ENCODE results near the gene ZDHHC1. TPM values are rescaled to one million over a fixed set of nuclear protein-coding genes. Genes with fewer than 3 reads are reported as not detected.

ZDHHC1 gene
- total and polyA plus RNA-seq, 2 of the 13 experiments (the other 11 are each of a cell fraction or from before 2014, with no cell fraction given), result 0.51 to 1.1 TPM

GRCh38 chr16:67430977-67431774 is 14.9 kb upstream of the ZDHHC1 start, which contains the start of gene HSD11B2 (continued):
- TF ChIP-seq, protein P1, sequence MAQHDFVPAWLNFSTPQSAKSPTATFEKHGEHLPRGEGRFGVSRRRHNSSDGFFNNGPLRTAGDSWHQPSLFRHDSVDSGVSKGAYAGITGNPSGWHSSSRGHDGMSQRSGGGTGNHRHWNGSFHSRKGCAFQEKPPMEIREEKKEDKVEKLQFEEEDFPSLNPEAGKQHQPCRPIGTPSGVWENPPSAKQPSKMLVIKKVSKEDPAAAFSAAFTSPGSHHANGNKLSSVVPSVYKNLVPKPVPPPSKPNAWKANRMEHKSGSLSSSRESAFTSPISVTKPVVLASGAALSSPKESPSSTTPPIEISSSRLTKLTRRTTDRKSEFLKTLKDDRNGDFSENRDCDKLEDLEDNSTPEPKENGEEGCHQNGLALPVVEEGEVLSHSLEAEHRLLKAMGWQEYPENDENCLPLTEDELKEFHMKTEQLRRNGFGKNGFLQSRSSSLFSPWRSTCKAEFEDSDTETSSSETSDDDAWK (CRISPR knock-in tag; IDR thresholded peaks at IDR 0.05), result no peak
- TF ChIP-seq, protein P2, sequence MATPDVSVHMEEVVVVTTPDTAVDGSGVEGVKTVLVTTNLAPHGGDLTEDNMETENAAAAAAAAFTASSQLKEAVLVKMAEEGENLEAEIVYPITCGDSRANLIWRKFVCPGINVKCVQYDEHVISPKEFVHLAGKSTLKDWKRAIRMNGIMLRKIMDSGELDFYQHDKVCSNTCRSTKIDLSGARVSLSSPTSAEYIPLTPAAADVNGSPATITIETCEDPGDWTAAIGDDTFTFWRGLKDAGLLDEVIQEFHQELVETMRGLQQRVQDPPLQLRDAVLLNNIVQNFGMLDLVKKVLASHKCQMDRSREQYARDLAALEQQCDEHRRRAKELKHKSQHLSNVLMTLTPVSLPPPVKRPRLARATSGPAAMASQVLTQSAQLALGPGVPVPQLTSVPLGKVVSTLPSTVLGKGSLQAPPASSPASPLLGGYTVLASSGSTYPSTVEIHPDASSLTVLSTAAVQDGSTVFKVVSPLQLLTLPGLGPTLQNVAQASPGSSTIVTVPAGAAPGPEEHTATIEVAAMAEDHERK (CRISPR knock-in tag; IDR thresholded peaks at IDR 0.05; ENCODE audit: low read depth), result no peak
- TF ChIP-seq SMARCC2 (IDR thresholded peaks at IDR 0.05) (no peak), KLF15 (CRISPR knock-in tag; IDR thresholded peaks at IDR 0.05; ENCODE audit: borderline replicate concordance) (no peak), SPEN (CRISPR knock-in tag; IDR thresholded peaks at IDR 0.05; ENCODE audit: low read depth) (no peak), ZNF230 (CRISPR knock-in tag; IDR thresholded peaks at IDR 0.05) (0 out of 2 replicates have a peak, but pooled peaks have one; percentile 22), RERE (CRISPR knock-in tag; IDR thresholded peaks at IDR 0.05; ENCODE audit: low read depth) (no peak), NR2F6 (IDR thresholded peaks at IDR 0.05) (no peak), NR2F6 (CRISPR knock-in tag; IDR thresholded peaks at IDR 0.05) (no peak), ZNF678 (CRISPR knock-in tag; IDR thresholded peaks at IDR 0.05) (no peak), KDM6A (CRISPR knock-in tag; IDR thresholded peaks at IDR 0.05; ENCODE audit: low read depth) (no peak), ZNF234 (CRISPR knock-in tag; conservative IDR thresholded peaks at IDR 0.05) (no peak), EZH2 (conservative IDR thresholded peaks at IDR 0.05; ENCODE audit: low read depth, low read length) (no peak), ZNF101 (CRISPR knock-in tag; IDR thresholded peaks at IDR 0.05; ENCODE audit: borderline replicate concordance, low read depth) (no peak), IKZF1 (IDR thresholded peaks at IDR 0.05) (no peak), ZNF382 (CRISPR knock-in tag; IDR thresholded peaks at IDR 0.05; ENCODE audit: borderline replicate concordance) (no peak), ZNF609 (CRISPR knock-in tag; IDR thresholded peaks at IDR 0.05; ENCODE audit: borderline replicate concordance) (no peak)

Measured in HepG2 (cell line).